Loucy (cell line): ENCODE measurements around the gene HMGB2.

Experiments used
- H2AFZ ChIP-seq: fragments of 200-600 bp; sonication (generic); 2 replicates; pipeline ENCODE4 v1.6.0; 2016; ENCODE audit warnings: antibody characterized with exemption, mild to moderate bottlenecking, low read length, moderate library complexity
- H3F3A ChIP-seq: fragments of 200-600 bp; 2 replicates; pipeline ENCODE4 v1.6.0; 2016; ENCODE audit warnings: antibody characterized with exemption, low read depth, mild to moderate bottlenecking
- H3K27me3 ChIP-seq: fragments of 200-600 bp; sonication (generic); 2 replicates; pipeline ENCODE4 v1.6.1; 2014; ENCODE audit warnings: low read length, mild to moderate bottlenecking; ENCODE audit not compliant: insufficient read depth, poor library complexity, severe bottlenecking
- H3K36me3 ChIP-seq: fragments of 200-600 bp; sonication (generic); 2 replicates; pipeline ENCODE4 v1.6.1; 2016; ENCODE audit warnings: low read length; ENCODE audit not compliant: insufficient read depth
- H3K4me1 ChIP-seq: fragments of 200-600 bp; sonication (generic); 2 replicates; pipeline ENCODE4 v1.5.1; 2014; ENCODE audit warnings: low read length, mild to moderate bottlenecking; ENCODE audit not compliant: insufficient read depth, poor library complexity, severe bottlenecking
- H3K4me2 ChIP-seq: fragments of 200-600 bp; sonication (generic); 2 replicates; pipeline ENCODE4 v1.6.0; 2014; ENCODE audit warnings: antibody characterized with exemption, low read length, low read depth, mild to moderate bottlenecking; ENCODE audit not compliant: poor library complexity, severe bottlenecking
- H3K4me3 ChIP-seq: fragments of 200-600 bp; sonication (generic); 2 replicates; pipeline ENCODE4 v1.5.1; 2014; ENCODE audit warnings: low read length, mild to moderate bottlenecking, mixed read lengths; ENCODE audit not compliant: poor library complexity, severe bottlenecking
- H3K79me2 ChIP-seq: fragments of 200-600 bp; sonication (generic); 2 replicates; pipeline ENCODE4 v1.6.1; 2014; ENCODE audit warnings: low read length; ENCODE audit not compliant: insufficient read depth
- H3K9ac ChIP-seq: fragments of 200-600 bp; sonication (generic); 2 replicates; pipeline ENCODE4 v1.6.0; 2014; ENCODE audit warnings: mild to moderate bottlenecking, low read depth, low read length, moderate library complexity; ENCODE audit not compliant: poor library complexity, severe bottlenecking
- H3K9me2 ChIP-seq: fragments of 200-600 bp; sonication (generic); replicated peaks from 2 replicates; pipeline ENCODE4 v1.6.1; 2016; ENCODE audit warnings: low read depth, low read length, mixed read lengths
- H3K9me3 ChIP-seq: fragments of 200-600 bp; sonication (generic); 2 replicates; pipeline ENCODE4 v1.6.1; 2014; ENCODE audit warnings: mild to moderate bottlenecking, antibody characterized with exemption, low read length, low read depth; ENCODE audit not compliant: insufficient read depth
- H4K20me1 ChIP-seq: fragments of 200-600 bp; sonication (generic); 2 replicates; pipeline ENCODE4 v1.6.0; 2014; ENCODE audit warnings: antibody characterized with exemption, low read length, mild to moderate bottlenecking; ENCODE audit not compliant: insufficient read depth, poor library complexity, severe bottlenecking
- EZH2phosphoT487 ChIP-seq: fragments of 200-600 bp; IDR thresholded peaks from 2 replicates; pipeline ENCODE4 v1.6.1; 2018; ENCODE audit warnings: antibody characterized with exemption, mild to moderate bottlenecking, moderate library complexity, borderline replicate concordance
- TF ChIP-seq, protein P1 (sequence below): fragments of 200-600 bp; sonication (generic); conservative IDR thresholded peaks from 2 replicates; pipeline ENCODE4 v1.5.1; 2014; ENCODE audit warnings: mild to moderate bottlenecking, antibody characterized with exemption, low read length

Gene HMGB2

GRCh38 chr4:173311368-173311767 is 22.8 kb downstream of the HMGB2 start:
- TF ChIP-seq, protein P1, sequence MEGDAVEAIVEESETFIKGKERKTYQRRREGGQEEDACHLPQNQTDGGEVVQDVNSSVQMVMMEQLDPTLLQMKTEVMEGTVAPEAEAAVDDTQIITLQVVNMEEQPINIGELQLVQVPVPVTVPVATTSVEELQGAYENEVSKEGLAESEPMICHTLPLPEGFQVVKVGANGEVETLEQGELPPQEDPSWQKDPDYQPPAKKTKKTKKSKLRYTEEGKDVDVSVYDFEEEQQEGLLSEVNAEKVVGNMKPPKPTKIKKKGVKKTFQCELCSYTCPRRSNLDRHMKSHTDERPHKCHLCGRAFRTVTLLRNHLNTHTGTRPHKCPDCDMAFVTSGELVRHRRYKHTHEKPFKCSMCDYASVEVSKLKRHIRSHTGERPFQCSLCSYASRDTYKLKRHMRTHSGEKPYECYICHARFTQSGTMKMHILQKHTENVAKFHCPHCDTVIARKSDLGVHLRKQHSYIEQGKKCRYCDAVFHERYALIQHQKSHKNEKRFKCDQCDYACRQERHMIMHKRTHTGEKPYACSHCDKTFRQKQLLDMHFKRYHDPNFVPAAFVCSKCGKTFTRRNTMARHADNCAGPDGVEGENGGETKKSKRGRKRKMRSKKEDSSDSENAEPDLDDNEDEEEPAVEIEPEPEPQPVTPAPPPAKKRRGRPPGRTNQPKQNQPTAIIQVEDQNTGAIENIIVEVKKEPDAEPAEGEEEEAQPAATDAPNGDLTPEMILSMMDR, result no peak
- no peak for TF ChIP-seq EZH2phosphoT487
- H3K9ac ChIP-seq, result no peak overlapping the region
- no peak overlapping the region for H3K4me2 ChIP-seq
- no peaks in the 10 kb centered on the region for H3F3A ChIP-seq
- no peaks in the 10 kb centered on the region for H3K9me2 ChIP-seq
- H3K9me3 ChIP-seq, result no peaks in the 10 kb centered on the region
- H4K20me1 ChIP-seq, result no peaks in the 10 kb centered on the region
- no peaks in the 10 kb centered on the region for H3K27me3 ChIP-seq
- H3K4me1 ChIP-seq, result no peaks in the 10 kb centered on the region
- no peak overlapping the region for H2AFZ ChIP-seq
- no peak overlapping the region for H3K4me3 ChIP-seq
- H3K36me3 ChIP-seq, result peaks cover 82% of the 10 kb centered on the region; the same call in 1 of the 2 replicates
- H3K79me2 ChIP-seq, result peaks cover 12% of the 10 kb centered on the region; the same call in 1 of the 2 replicates

GRCh38 chr4:173307778-173308177 is 26.4 kb downstream of the HMGB2 start:
- H4K20me1 ChIP-seq, result peaks cover 5% of the 10 kb centered on the region
- TF ChIP-seq EZH2phosphoT487, result no peak
- TF ChIP-seq, protein P1, result no peak
- H3K9ac ChIP-seq, result no peak overlapping the region
- no peaks in the 10 kb centered on the region for H3K27me3 ChIP-seq
- peaks cover 18% of the 10 kb centered on the region; the same call in 1 of the 2 replicates for H3K79me2 ChIP-seq
- H3K4me2 ChIP-seq, result no peak overlapping the region
- no peaks in the 10 kb centered on the region for H3K9me2 ChIP-seq
- H3K9me3 ChIP-seq, result no peaks in the 10 kb centered on the region
- no peak overlapping the region for H2AFZ ChIP-seq
- no peak overlapping the region for H3K4me3 ChIP-seq
- no peaks in the 10 kb centered on the region for H3K4me1 ChIP-seq
- no peaks in the 10 kb centered on the region for H3F3A ChIP-seq
- peaks cover 89% of the 10 kb centered on the region for H3K36me3 ChIP-seq

DNA sequence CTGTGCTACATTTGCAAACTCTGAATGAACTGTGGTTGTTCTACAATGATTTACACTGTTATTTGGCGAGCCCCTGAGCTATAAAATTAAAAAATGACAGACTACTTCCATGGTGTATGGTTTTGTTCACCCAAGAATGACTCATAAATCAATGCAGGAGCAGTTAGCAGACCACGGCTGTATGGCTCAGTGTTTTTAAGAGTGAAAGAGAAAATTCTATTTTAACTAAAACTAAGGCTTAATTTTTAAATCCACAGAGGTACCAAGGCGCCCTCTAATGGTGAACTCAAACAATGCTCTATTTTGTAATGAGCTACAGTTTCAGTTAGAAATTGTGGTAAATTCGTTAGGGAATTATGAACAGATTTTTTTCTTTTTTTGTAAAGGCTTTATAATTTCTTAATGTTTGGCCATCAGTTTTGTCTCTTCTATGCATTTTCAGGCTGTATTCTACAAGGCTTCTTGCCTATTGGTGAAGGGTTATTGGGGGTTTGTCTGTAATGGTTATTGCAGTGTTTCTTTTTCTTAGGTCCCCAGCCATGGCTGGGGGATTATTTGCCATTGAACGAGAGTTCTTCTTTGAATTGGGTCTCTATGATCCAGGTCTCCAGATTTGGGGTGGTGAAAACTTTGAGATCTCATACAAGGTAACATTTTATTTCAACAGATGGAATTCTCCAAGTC is 32.5 kb downstream of the HMGB2 start:
- H3F3A ChIP-seq, result no peaks in the 10 kb centered on the region
- no peak overlapping the region for H3K4me3 ChIP-seq
- no peak overlapping the region for H3K4me2 ChIP-seq
- H4K20me1 ChIP-seq, result peaks cover 9% of the 10 kb centered on the region
- peaks cover 14% of the 10 kb centered on the region for H3K79me2 ChIP-seq
- no peak overlapping the region for H3K9ac ChIP-seq
- no peaks in the 10 kb centered on the region for H3K4me1 ChIP-seq
- H3K9me2 ChIP-seq, result no peaks in the 10 kb centered on the region
- no peaks in the 10 kb centered on the region for H3K27me3 ChIP-seq
- no peak overlapping the region for H2AFZ ChIP-seq
- H3K36me3 ChIP-seq, result peaks cover 77% of the 10 kb centered on the region
- H3K9me3 ChIP-seq, result no peaks in the 10 kb centered on the region
- TF ChIP-seq, protein P1, result peak; percentile 98
- TF ChIP-seq EZH2phosphoT487, result no peak
